Measurements from ENCODE around the gene C14orf132.

Gene C14orf132

DNA sequence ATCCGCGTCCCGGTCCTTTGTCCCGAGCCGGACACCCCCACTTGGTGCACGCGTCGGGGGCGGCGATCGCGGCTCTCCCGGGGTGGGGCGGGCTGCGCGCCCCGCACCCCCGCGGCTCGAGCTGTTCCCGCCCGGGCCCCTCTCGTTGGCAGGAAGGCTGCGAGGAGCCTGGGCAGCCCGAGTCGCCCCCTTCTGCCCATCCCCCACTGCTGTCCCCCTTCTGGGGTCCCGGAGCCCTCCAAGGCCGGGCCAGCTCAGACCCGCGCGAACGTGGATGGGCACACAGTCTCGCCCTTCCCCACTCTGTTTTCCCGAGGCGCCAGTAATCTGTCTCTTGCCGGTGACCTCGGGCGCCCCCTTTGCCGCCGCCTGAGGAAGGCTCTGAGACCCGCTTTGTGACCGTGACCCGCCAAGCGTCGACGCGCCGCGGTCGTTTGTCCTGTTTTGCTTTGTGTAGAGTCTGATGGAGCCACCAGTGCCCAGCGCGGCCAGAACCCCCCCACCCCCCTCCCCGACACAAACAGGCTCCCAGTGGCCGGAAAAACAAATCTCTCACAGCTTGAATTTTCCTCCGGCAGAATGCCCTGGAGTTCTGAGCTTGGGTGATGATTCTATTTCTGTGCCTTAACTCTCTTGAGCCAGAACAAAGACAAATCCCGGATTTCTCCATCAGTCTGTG is 610 bp downstream of the C14orf132 start:
- H3K4me3 ChIP-seq (replicated peaks; ENCODE audit: low read depth, low read length), result peak overlapping the region; percentile 70
- DNase-seq (ENCODE audit: extremely low read depth, low read depth), result no peak

DNA sequence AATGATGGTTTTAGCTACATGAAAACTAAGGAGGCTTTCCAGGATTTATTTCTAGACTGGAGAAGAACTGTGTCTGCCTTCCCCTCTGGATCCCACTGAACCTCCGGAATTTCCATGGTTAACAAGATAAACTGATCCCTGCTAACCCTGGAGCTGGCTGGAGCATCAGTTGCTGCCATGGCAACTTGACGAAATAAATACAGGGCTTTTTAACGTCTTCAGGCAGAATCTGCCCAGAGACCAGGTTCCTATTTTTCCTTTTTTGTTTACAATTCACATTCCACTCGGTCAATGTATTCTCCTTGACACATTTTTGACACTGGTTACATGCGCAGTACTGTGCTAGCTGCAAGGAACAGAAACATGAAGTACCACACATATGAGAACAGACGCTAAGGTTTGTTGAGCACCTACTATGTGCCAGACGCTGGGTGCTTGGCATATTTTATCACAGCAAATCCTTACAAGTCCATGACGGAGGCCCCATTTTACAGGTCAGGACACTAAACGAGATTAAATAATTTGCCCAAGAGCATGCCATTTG is 1.7 kb downstream of the C14orf132 start:
- TF ChIP-seq, protein P1, sequence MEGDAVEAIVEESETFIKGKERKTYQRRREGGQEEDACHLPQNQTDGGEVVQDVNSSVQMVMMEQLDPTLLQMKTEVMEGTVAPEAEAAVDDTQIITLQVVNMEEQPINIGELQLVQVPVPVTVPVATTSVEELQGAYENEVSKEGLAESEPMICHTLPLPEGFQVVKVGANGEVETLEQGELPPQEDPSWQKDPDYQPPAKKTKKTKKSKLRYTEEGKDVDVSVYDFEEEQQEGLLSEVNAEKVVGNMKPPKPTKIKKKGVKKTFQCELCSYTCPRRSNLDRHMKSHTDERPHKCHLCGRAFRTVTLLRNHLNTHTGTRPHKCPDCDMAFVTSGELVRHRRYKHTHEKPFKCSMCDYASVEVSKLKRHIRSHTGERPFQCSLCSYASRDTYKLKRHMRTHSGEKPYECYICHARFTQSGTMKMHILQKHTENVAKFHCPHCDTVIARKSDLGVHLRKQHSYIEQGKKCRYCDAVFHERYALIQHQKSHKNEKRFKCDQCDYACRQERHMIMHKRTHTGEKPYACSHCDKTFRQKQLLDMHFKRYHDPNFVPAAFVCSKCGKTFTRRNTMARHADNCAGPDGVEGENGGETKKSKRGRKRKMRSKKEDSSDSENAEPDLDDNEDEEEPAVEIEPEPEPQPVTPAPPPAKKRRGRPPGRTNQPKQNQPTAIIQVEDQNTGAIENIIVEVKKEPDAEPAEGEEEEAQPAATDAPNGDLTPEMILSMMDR (IDR thresholded peaks at IDR 0.05; ENCODE audit: low read depth, low read length, missing control alignments), result no peak
- no peak for DNase-seq (ENCODE audit: extremely low read depth, low read depth)
- peak overlapping the region; percentile 70 for H3K4me3 ChIP-seq (replicated peaks; ENCODE audit: low read depth, low read length)

More for the DNA sequence above, 610 bp downstream of the C14orf132 start:
- TF ChIP-seq, protein P1 (IDR thresholded peaks at IDR 0.05; ENCODE audit: low read depth, low read length, missing control alignments), result peak; percentile 11

DNA sequence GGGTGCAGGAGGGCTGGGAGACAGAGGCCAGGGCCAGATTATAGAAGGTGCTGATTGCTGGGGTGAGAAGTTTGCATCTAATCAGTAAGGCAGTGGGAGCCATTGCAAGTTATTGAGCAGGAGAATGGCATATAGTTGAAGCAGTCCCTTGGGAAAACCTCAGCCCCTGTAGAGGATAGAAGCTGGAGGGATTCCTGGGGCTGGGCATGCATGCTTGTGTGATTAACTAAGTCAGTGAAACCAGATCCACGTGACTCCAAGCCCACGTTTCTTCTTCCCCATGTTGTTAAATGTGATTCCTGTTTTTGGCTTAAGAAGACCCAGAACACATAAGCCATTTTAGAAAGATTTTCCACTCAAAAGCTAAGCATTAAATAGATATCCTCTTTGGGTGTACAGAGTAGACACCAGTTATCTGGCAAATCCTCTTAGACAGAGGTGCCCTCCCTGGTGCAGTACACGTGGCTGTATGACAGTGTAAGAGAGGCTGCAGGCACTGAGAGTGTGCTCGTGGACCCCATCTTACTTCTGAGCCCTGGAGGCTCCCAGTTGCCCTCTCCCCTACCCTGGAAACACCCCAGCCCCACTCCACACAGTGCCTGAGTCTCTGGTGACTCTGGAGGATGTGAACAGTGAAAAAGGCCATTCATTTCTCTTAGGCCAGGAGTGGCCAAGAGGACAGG is 3.2 kb downstream of the C14orf132 start:
- H3K4me3 ChIP-seq (replicated peaks; ENCODE audit: low read depth, low read length), result no peak overlapping the region
- TF ChIP-seq, protein P1 (IDR thresholded peaks at IDR 0.05; ENCODE audit: low read depth, low read length, missing control alignments), result no peak
- no peak for DNase-seq (ENCODE audit: extremely low read depth, low read depth)

DNA sequence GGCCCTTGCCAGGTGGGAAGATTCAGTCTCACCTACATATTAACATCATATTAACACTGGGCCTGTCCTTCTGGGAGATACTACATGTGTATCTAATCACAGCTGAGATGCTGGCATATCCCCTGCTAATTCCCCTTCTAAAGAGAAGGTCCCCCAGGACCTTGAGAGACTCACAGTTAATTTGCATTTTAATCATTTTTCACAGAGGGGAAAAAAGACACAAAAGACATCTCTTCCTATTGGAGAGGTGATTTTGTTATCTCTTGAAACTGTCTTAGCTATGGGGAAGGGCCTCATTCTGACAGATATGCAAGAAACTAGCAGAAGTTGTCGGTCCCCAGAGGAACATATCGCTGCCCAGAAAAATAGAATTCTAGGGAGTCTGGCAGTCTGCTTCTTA is 7.5 kb downstream of the C14orf132 start:
- TF ChIP-seq, protein P1 (IDR thresholded peaks at IDR 0.05; ENCODE audit: low read depth, low read length, missing control alignments), result no peak
- no peak overlapping the region for H3K4me3 ChIP-seq (replicated peaks; ENCODE audit: low read depth, low read length)
- no peak for DNase-seq (ENCODE audit: extremely low read depth, low read depth)

DNA sequence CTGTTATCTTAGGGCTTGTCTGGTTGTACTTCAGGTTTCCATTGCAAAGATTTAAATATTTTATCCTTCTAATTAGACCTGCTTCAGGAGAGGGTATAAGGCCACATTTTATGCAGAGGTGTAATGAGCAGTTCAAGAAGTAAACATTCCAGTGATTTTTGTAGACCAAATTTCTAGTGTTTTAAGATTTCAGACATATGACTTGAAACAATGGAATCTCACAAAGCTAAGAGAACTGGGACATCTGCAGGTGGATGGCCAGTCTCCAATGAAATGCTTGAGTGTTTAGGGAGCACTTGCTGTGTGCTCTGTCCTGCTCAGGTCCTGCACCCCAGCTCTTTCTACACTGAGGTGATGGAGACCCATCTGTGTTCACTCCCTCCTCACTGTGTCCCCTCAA is 7.9 kb downstream of the C14orf132 start:
- no peak for DNase-seq (ENCODE audit: extremely low read depth, low read depth)
- no peak overlapping the region for H3K4me3 ChIP-seq (replicated peaks; ENCODE audit: low read depth, low read length)
- TF ChIP-seq, protein P1 (IDR thresholded peaks at IDR 0.05; ENCODE audit: low read depth, low read length, missing control alignments), result no peak

DNA sequence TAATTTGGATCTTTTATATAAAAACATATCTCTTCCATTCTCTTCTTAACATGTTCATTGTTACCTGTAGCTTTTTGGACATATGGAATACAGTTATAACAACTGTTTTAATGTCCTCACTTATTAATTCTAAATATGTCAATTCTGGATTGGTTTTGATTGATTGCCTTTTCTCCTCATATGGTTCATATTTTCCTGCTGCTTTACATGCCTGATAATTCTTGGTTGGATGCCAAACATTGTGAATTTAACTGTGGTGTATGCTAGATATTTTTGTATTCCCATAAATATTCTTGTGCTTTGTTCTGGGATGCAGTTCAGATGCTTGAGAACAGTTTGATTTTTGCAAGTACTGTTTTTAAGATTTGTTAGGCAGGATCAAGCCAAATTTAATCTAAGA is 10.8 kb downstream of the C14orf132 start:
- DNase-seq (ENCODE audit: extremely low read depth, low read depth), result no peak
- TF ChIP-seq, protein P1 (IDR thresholded peaks at IDR 0.05; ENCODE audit: low read depth, low read length, missing control alignments), result no peak
- no peak overlapping the region for H3K4me3 ChIP-seq (replicated peaks; ENCODE audit: low read depth, low read length)

Data from HFF-Myc (cell line).